Left ventricle myocardium superior (tissue), 1 donor: ENCODE data around the gene NTF3. TPM values are rescaled to one million over a fixed set of nuclear protein-coding genes. Genes with fewer than 3 reads are reported as not detected.

Experiments used
- ATAC-seq: fragments of 200-7000 bp; cut with Tn5 transposase; one replicate; pipeline ENCODE4 v1.9.1; 2020; ENCODE audit warnings: mild to moderate bottlenecking, moderate library complexity
- DNase-seq: peaks from one replicate; pipeline ENCODE4 v3.0.0-alpha.2; 2020
- intact Hi-C: fragments of 100-400 bp; cut with micrococcal nuclease; formaldehyde crosslinking; loops from one replicate; pipeline ENCODE4 v1.11.0; 2022
- total RNA-seq: library from RNA; stranded (reverse); fragmentation: NEBNext Ultra II Directional; extraction: Animal tissue kit (Norgen Biotek cat#: 25700); gene quantifications from one replicate; pipeline ENCODE4 v1.2.1, GENCODE V29; 2021
- donor health status: DM: no; HTN: yes; CAD: no; lungs with severe emphysema.

The NTF3 gene
- total RNA-seq, 1 donor from 2014 or later, result 1.1 TPM

- no peak for ATAC-seq
- intact Hi-C loops, result no loop called here
These were observed 19.3 kb downstream of the NTF3 start for GRCh38 chr12:5451251-5451650.

DNA sequence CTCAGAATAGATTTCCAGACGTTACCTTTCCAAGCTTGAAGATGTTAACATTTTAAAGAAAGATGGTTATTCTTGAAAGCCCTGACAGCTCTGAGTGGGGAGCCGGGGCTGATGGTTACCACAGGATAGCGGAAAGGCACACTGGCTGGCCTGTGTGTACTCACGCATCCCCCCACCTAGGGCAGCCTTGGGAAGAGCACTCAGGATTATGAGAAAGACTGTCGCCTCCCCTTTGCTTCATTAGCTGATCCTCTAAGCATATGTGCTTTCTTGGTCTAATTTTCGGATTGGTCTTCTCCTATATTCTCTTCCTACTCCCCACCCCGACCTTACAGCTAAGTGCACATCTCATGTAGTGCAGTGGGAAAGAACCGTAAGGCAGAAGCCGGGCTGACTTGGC is 20.7 kb downstream of the NTF3 start:
- no peak for DNase-seq
- no peak for ATAC-seq
- intact Hi-C loops, result no loop called here

More at GRCh38 chr12:5451251-5451650, 19.3 kb downstream of the NTF3 start:
- DNase-seq, result no peak

GRCh38 chr12:5453466-5453865 is 21.6 kb downstream of the NTF3 start:
- DNase-seq (no peak), ATAC-seq (no peak)
- intact Hi-C loops, result no loop called here

GRCh38 chr12:5455045-5455444 is 23.1 kb downstream of the NTF3 start:
- no peak for ATAC-seq
- no peak for DNase-seq
- intact Hi-C loops, result no loop called here

- intact Hi-C loops, result no loop called here
- ATAC-seq (no peak), DNase-seq (no peak)
These were observed 24.1 kb downstream of the NTF3 start for GRCh38 chr12:5456030-5456429.

DNA sequence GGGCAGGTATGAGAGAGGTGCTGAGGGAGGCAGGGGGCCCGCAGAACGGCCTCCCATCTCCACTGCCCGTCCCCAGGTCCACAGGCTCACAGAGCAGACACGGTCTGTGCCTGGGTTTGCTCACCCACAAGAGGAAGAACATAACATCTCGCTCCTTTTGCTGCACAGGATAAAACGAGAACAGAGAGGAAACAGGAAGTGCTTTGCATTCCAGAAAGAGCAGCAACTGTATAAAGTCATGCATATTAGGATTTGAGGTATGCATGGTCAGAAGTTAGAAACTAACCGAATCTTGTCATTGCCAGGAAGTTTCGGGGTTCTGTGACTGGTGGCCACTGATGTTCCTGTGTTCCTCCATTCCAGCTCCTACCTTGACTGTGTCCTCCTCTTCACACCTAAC is 25.0 kb downstream of the NTF3 start:
- intact Hi-C loops, result no loop called here
- no peak for DNase-seq
- peak; percentile 45 for ATAC-seq

DNA sequence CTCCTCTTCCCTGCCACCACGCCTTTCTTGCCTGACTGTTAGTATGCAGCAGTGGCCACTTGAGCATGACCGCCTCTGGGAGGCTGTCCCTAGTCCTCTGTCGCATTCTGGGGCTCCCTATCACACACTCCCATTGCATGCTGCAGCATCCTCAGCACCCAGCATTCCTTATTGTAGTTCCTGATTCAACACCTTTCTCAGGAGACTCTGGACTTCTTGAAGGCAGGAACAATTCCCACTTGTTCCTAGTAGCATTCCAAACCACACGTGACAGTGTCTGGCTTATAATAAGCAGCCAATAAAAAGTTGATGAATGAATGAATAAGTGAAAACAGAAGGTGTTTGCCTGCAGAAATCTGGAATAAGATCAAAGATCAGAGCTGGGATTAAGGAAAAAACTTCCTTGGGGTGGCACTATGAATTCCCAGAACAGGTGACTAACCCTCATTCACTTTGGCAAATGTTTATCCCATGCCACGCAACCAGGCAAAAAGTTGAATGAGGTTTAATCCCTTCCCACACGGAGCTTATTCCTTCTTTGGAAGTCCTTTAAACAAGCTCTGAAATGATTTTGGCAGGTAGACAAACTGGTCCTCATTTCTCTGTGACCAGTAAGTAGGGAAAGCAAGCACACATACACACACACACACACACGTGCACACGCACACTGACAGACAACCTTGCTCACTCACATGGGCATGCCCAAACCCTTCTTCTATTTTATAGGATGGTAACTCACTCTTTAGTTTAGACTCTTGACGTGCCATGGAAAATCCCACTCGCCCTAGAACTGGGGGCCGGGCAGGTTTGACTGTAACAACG is 26.5 kb downstream of the NTF3 start:
- DNase-seq (no peak), ATAC-seq (no peak)
- intact Hi-C loops, result no loop called here

GRCh38 chr12:5459051-5459782 is 27.3 kb downstream of the NTF3 start:
- intact Hi-C loops, result no loop called here
- ATAC-seq, result no peak
- DNase-seq, result no peak

- intact Hi-C loops, result no loop called here
- no peak for ATAC-seq
- no peak for DNase-seq
These were observed 28.9 kb downstream of the NTF3 start for GRCh38 chr12:5460817-5461216.

DNA sequence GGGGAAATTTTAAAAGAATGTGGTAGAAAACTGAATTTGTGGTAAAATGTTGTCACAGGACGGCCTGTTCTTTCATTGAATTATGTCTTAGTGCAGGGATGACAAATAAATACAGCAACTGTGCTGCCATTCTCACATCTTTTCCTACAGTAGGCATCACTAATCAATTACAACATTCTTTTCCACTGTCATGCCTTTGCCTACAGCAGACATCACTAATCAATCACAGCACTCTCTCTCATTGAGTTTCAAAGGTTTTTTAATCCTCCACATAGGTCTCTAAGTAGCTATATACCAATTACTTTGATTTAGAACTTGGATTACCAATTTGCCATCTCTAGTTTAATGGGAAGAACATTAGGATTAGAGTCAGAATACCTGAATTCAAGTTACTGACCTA is 30.1 kb downstream of the NTF3 start:
- intact Hi-C loops, result no loop called here
- no peak for ATAC-seq
- DNase-seq, result no peak

- no peak for ATAC-seq
- DNase-seq, result no peak
- intact Hi-C loops, result no loop called here
These were observed 32.2 kb downstream of the NTF3 start for GRCh38 chr12:5464096-5464495.

DNA sequence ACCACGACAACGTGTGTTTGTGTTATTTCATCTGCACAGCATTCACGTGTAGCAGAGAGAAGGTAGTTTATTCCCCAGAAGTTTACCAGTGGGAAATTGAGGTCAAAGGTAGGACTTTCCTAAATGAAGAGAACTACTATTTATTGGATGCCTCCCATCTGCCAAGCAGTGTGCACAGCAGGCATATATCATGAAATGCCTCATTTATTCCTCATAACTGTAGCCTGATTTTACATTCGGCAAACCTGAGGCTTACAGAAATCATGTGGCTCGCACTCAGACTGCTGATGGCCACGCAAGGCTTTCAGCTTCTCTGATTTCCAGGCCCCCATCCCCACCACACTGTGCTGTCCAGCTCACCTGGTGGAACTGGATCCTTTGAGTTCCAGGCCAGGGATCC is 33.5 kb downstream of the NTF3 start:
- intact Hi-C loops, result no loop called here
- DNase-seq (no peak), ATAC-seq (no peak)

- ATAC-seq (no peak), DNase-seq (no peak)
- intact Hi-C loops, result no loop called here
These were observed 34.6 kb downstream of the NTF3 start for GRCh38 chr12:5466521-5466960.

GRCh38 chr12:5467931-5468330 is 36.0 kb downstream of the NTF3 start:
- ATAC-seq (no peak), DNase-seq (no peak)
- intact Hi-C loops, result no loop called here

DNA sequence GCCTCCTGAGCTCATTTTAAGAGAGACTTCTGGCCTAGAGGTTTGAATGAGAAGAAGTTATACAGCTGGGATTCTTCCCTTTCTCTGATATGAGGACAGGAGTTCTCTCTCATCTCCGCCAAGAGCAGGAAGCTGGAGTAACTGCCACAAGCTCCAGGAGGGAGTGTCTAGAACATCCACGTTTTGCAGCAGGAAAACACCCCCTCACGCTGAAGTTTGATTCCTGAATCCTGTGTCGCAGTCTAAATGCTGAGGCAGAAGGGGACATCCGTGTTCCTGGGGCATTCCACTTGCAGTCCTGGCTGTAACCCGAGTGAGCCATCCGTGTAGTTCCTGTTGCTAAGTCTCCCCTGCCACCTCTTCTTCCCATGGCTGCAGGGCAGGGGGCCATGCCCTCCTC is 38.3 kb downstream of the NTF3 start:
- intact Hi-C loops, result no loop called here
- no peak for DNase-seq
- ATAC-seq, result peak; percentile 42

GRCh38 chr12:5470703-5471102 is 38.8 kb downstream of the NTF3 start:
- ATAC-seq (no peak), DNase-seq (no peak)
- intact Hi-C loops, result no loop called here

DNA sequence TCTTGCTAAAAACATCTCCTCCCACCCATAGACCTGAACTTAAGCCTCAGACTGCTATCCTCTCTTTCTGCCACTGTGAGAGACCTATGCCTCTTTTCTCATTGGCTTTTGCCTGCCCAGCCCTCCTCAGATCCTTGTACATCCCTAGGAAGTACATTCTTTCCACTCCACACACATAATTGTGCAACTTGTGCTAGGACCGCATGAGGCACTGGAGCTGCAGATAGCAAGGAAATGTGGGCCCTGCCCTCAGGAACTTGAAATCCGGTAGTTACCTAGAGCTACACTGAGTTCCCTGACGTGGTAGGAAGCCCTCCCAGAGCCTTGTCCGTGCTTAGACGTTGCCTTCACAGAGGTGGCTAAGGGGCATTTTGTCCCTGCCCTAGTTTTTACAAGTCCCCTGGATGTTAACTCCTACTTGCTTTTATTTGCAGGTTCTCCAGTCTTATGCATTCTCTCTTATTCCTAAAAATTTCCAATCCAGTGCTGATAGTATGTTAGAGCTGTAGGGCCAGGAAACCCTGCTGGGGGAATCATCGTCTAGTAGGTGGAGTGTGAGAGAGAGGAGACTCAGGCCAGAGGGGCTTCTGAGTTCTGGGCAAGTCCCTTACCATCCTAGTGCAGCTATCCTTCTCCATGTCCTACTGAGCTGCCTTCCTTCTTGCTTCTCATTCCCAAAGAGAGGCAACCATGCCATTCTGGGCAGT is 41.3 kb downstream of the NTF3 start:
- DNase-seq, result no peak
- peak; percentile 40 for ATAC-seq
- intact Hi-C loops, result no loop called here

GRCh38 chr12:5473783-5474116 is 41.8 kb downstream of the NTF3 start:
- intact Hi-C loops, result no loop called here
- DNase-seq (no peak), ATAC-seq (no peak)

DNA sequence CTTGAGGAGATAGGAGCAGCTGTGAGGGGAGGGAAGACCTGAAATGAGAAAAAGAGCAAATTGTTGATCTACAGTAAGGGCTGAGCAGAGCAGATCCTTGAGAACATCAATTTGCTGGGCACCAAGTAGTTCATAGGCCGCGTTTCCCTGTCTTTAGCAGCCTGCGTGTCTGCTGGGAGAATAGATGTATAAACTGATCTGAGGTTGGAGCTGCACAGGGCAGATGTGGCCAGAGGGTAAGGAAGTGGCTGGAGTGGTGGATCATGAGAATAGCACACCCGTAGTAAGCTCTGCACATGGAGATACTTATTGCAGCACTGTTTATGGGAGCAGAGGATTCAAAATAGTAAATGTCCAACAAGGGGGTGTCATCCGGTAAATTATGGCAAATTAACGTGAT is 44.4 kb downstream of the NTF3 start:
- DNase-seq (no peak), ATAC-seq (no peak)
- intact Hi-C loops, result no loop called here

DNA sequence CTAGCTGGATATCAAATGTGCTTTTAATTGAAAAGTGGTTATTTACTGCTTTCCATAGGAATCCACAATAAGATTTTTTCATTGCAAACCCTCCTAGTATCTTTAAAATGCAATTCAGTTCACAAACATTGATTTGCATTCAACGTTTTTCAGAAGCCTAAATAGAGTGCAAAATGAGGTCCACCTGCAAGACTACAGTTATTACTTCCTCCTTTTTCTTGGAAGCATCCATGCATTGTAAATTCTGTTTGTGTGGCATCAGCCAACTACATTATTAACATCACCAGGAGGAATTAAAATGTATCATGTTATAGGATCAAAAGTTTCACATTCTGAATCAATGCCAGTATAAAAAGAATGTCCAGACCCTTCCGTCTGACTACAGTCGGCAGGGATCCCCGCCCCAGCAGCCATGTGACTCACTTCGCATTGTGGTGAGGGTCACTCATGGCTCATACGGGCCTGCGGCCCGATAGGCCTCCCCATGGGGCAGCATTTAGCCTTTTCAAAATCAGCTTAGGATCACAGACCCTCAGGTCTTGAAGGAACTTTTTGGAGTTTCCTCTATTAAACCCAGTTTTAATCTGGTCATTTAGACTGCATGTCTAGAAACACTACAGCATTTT is 46.3 kb downstream of the NTF3 start:
- DNase-seq, result no peak
- ATAC-seq, result no peak
- intact Hi-C loops, result no loop called here
